Stomach (tissue), 9 donors: ENCODE data around the gene NT5C1A. TPM values are rescaled to one million over a fixed set of nuclear protein-coding genes. Genes with fewer than 3 reads are reported as not detected.

Source experiments
- DNase-seq, 2 donors: peaks; one replicate each; pipeline versions ENCODE4 v3.0.0 to v3.0.0-alpha.2; 2013 to 2019
- H3K27ac ChIP-seq, 5 donors: fragments of 200-600 bp in 4 of 5; sonication (generic) in 4 of 5; one replicate each; pipeline ENCODE4 v1.5.1; 2013 to 2019; ENCODE audit warnings: mild to moderate bottlenecking in 1 of 5, moderate library complexity in 1 of 5
- H3K27me3 ChIP-seq, 3 donors: fragments of 200-600 bp; sonication (generic); one replicate each; pipeline ENCODE4 v1.5.1; 2017 to 2019; ENCODE audit warnings: mixed run types in 1 of 3
- H3K36me3 ChIP-seq, 4 donors: fragments of 200-600 bp; sonication (generic); 1 replicate in 3 of 4; 2 replicates in 1 of 4; pipeline ENCODE4 v1.5.1; 2016 to 2019
- H3K4me1 ChIP-seq, 4 donors: fragments of 200-600 bp; sonication (generic); one replicate each; pipeline ENCODE4 v1.5.1; 2016 to 2019
- H3K4me3 ChIP-seq, 4 donors: fragments of 200-600 bp; sonication (generic) in 3 of 4; one replicate each; pipeline ENCODE4 v1.5.1; 2016 to 2019; ENCODE audit warnings: mild to moderate bottlenecking in 1 of 4
- H3K9me3 ChIP-seq, 4 donors: fragments of 200-600 bp; sonication (generic); one replicate each; pipeline ENCODE4 v1.5.1; 2016 to 2019
- CTCF ChIP-seq, 7 experiments: fragments of 450-650 bp in 4 of 7; fragments of 200-600 bp in 3 of 7; sonication (generic) in 3 of 7; IDR thresholded peaks; one replicate each; pipeline ENCODE4 v1.5.1; 2016 to 2019; ENCODE audit warnings: antibody characterized with exemption in 7 of 7, control low read depth in 2 of 7, mild to moderate bottlenecking in 1 of 7
- EP300 ChIP-seq: sonication (generic); formaldehyde crosslinking; IDR thresholded peaks from one replicate; pipeline ENCODE4 v1.6.1; 2017; ENCODE audit warnings: antibody characterized with exemption
- POLR2A ChIP-seq, 4 donors: fragments of 450-650 bp; IDR thresholded peaks; one replicate each; pipeline ENCODE4 v1.6.1; 2016; ENCODE audit warnings: antibody characterized with exemption in 4 of 4, control low read depth in 2 of 4, mild to moderate bottlenecking in 1 of 4, moderate library complexity in 1 of 4
- POLR2AphosphoS5 ChIP-seq, 3 donors: sonication (generic); formaldehyde crosslinking; IDR thresholded peaks; one replicate each; pipeline ENCODE4 v1.6.1; 2016; ENCODE audit warnings: antibody characterized with exemption in 3 of 3
- WGBS, 5 donors: extraction: QIAGEN DNeasy Blood & Tissue Kit in 3 of 5; methylation state at CpG; one replicate each; pipeline versions ENCODE4 v1.1.5 to v1.1.7; 2013 to 2018; 5-methylcytosine and 5-hydroxymethylcytosine counted together
- intact Hi-C: fragments of 100-400 bp; cut with DNase I; formaldehyde crosslinking; loops from one replicate; pipeline ENCODE4 v1.15.1; 2023; ENCODE audit warnings: low total_unique reads
- polyA plus RNA-seq, 3 donors: library from polyadenylated mRNA; stranded (reverse); fragments of 200-250 nt; gene quantifications; one replicate each; pipeline ENCODE4 v1.2.3, GENCODE V29; 2013
- total RNA-seq, 5 donors: library from RNA; depleted of rRNA; stranded (reverse); fragments of >200 nt; gene quantifications; one replicate each; pipeline versions ENCODE4 v1.1.0 to v1.2.3, GENCODE V29; 2014 to 2016
- donor health status: healthy with polysubstance abuse.
- donor health status: Bipolar disorder and iron deficiency.
- donor health status: healthy.

Gene NT5C1A
- total and polyA plus RNA-seq, 8 donors: 0.76 to 0.92 TPM; not detected in 6

GRCh38 chr1:39704757-39705156, 32.9 kb upstream of the NT5C1A start:
- Histone ChIP-seq H3K27ac (no peak overlapping the region), H3K4me3 (no peak overlapping the region), H3K9me3 (no peaks in the 10 kb centered on the region), H3K36me3 (no peaks in the 10 kb centered on the region), H3K4me1 (peaks cover 8 to 24% (median 20%) of the 10 kb centered on the region in 4 donors), H3K27me3 (peaks cover 0 to 3% (median 0%) of the 10 kb centered on the region in 3 donors)
- intact Hi-C loops: no loop called here
- no peak for DNase-seq
- 90 to 100% (median 96%) methylated on average over 1 of the region's 1 CpG for WGBS, 5 donors
- TF ChIP-seq EP300: no peak
- TF ChIP-seq POLR2A (IDR thresholded peaks at IDR 0.05): no peak
- no peak for TF ChIP-seq POLR2AphosphoS5 (IDR thresholded peaks at IDR 0.05)
- TF ChIP-seq CTCF (IDR thresholded peaks at IDR 0.05): no peak

GRCh38 chr1:39701049-39701439, 29.1 kb upstream of the NT5C1A start:
- H3K27me3 ChIP-seq: peaks cover 0 to 8% (median 0%) of the 10 kb centered on the region in 3 donors
- TF ChIP-seq EP300 (no peak), POLR2AphosphoS5 (IDR thresholded peaks at IDR 0.05) (no peak), POLR2A (IDR thresholded peaks at IDR 0.05) (no peak), CTCF (IDR thresholded peaks at IDR 0.05) (no peak)
- peak; percentile 74 to 75 for DNase-seq
- H3K9me3 ChIP-seq: no peaks in the 10 kb centered on the region
- H3K36me3 ChIP-seq: no peaks in the 10 kb centered on the region
- peaks cover 8 to 24% (median 20%) of the 10 kb centered on the region in 4 donors for H3K4me1 ChIP-seq
- intact Hi-C loops: no loop called here
- peak overlapping the region; percentile 53 to 70 (median 67) for H3K27ac ChIP-seq
- 9 to 17% (median 16%) methylated on average over 12 of the region's 12 CpGs for WGBS, 5 donors
- peak overlapping the region in 3 of 4 donors; percentile 20 to 33 (median 24) for H3K4me3 ChIP-seq

GRCh38 chr1:39700348-39700747, 28.4 kb upstream of the NT5C1A start:
- H3K27me3 ChIP-seq: peaks cover 0 to 15% (median 0%) of the 10 kb centered on the region in 3 donors
- no peak overlapping the region for H3K4me3 ChIP-seq
- DNase-seq: no peak
- TF ChIP-seq CTCF (IDR thresholded peaks at IDR 0.05) (no peak), POLR2AphosphoS5 (IDR thresholded peaks at IDR 0.05) (no peak), EP300 (no peak), POLR2A (IDR thresholded peaks at IDR 0.05) (no peak)
- H3K36me3 ChIP-seq: no peaks in the 10 kb centered on the region
- intact Hi-C loops: no loop called here
- 60 to 71% (median 67%) methylated on average over 3 of the region's 3 CpGs for WGBS, 5 donors
- H3K9me3 ChIP-seq: no peaks in the 10 kb centered on the region
- H3K27ac ChIP-seq: peak overlapping the region in 1 of 5 donors; percentile 53
- peaks cover 8 to 24% (median 20%) of the 10 kb centered on the region in 4 donors for H3K4me1 ChIP-seq

- Histone ChIP-seq H3K4me1 (peaks cover 8 to 24% (median 20%) of the 10 kb centered on the region in 4 donors), H3K27me3 (peaks cover 0 to 17% (median 0%) of the 10 kb centered on the region in 3 donors), H3K4me3 (no peak overlapping the region), H3K9me3 (no peaks in the 10 kb centered on the region), H3K36me3 (no peaks in the 10 kb centered on the region), H3K27ac (no peak overlapping the region)
- TF ChIP-seq EP300: no peak
- no peak for TF ChIP-seq POLR2A (IDR thresholded peaks at IDR 0.05)
- TF ChIP-seq CTCF (IDR thresholded peaks at IDR 0.05): no peak
- TF ChIP-seq POLR2AphosphoS5 (IDR thresholded peaks at IDR 0.05): no peak
- no peak for DNase-seq
- intact Hi-C loops: no loop called here
- WGBS, 5 donors: 88 to 96% (median 95%) methylated on average over 2 to 3 of the region's 3 CpGs
These were observed 27.5 kb upstream of the NT5C1A start for GRCh38 chr1:39699419-39699818.
